ENCODE data around the gene MIB2. TPM values are rescaled to one million over a fixed set of nuclear protein-coding genes. Genes with fewer than 3 reads are reported as not detected.

The MIB2 gene
- total RNA-seq, 6 experiments from 2014 or later, result 20.7 to 38.5 (median 33.9) TPM

DNA sequence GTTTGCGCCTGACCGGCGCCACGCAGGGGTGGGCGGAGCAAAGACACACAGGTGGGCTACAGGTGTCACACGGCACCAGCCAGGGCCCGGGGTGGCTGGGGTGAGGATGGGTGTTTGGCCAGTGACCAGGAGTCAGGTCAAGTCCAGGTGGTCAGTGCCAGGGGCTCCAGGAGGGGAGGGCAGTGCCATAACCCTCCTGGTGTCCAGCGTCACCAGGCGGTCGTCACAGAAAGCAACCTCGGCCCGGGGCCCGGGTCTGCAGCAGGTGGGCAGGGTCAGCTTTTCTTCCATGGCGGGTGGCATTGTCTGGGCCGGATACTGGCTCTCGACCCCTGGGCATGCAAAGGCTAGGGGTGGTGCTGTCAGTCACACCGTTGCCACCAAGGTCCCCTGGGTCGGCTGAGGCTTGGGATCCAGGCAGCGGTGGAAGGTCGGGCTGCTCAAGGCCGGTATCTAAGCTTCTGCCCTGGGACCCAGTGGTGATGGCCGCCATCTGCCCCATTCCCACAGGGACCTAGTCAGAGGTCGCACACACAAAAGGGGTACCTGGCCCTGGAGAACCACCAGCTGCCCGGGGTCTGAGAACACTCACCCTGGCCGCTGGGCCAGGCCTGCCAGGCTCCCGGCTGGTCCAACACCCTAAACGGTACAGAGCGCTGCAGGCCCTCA, 17.1 kb upstream of the MIB2 start:
- intact Hi-C loops (cut with DNase I), result no loop called here
- H3K36me3 ChIP-seq, result no peaks in the 10 kb centered on the region
- TF ChIP-seq CTCF (IDR thresholded peaks at IDR 0.05) (no peak), POLR2A (IDR thresholded peaks at IDR 0.05) (no peak)
- H3K27me3 ChIP-seq, result peaks cover 6 to 7% of the 10 kb centered on the region in 2 donors
- no peak overlapping the region for H3K27ac ChIP-seq
- ATAC-seq (no peak), DNase-seq (no peak)
- WGBS (ENCODE audit: insufficient coverage, low coverage, low lambda C conversion rate, missing lambda C conversion rate), result no CpG with 5 or more reads among the region's 28 CpGs
- H3K4me1 ChIP-seq, result peaks cover 0 to 4% (median 0%) of the 10 kb centered on the region in 4 donors
- no peaks in the 10 kb centered on the region for H3K9me3 ChIP-seq
- H3K4me3 ChIP-seq, result no peak overlapping the region

GRCh38 chr1:1598720-1599029, 16.6 kb upstream of the MIB2 start:
- no peak overlapping the region for H3K27ac ChIP-seq
- H3K4me1 ChIP-seq, result peaks cover 0 to 4% (median 0%) of the 10 kb centered on the region in 4 donors
- WGBS (ENCODE audit: insufficient coverage, low coverage, low lambda C conversion rate, missing lambda C conversion rate), result 60% methylated on average over 1 of the region's 13 CpGs
- DNase-seq (no peak), ATAC-seq (no peak)
- no peaks in the 10 kb centered on the region for H3K9me3 ChIP-seq
- H3K27me3 ChIP-seq, result peaks cover 6 to 7% of the 10 kb centered on the region in 2 donors
- TF ChIP-seq CTCF (IDR thresholded peaks at IDR 0.05), result no peak
- TF ChIP-seq POLR2A (IDR thresholded peaks at IDR 0.05), result no peak
- no peak overlapping the region for H3K4me3 ChIP-seq
- intact Hi-C loops (cut with DNase I), result no loop called here
- no peaks in the 10 kb centered on the region for H3K36me3 ChIP-seq

- H3K36me3 ChIP-seq, result no peaks in the 10 kb centered on the region
- TF ChIP-seq CTCF (IDR thresholded peaks at IDR 0.05), result no peak
- no peak for TF ChIP-seq POLR2A (IDR thresholded peaks at IDR 0.05)
- no peaks in the 10 kb centered on the region for H3K9me3 ChIP-seq
- ATAC-seq, result peak in 2 of 4 donors; percentile 26 to 43
- no peak for DNase-seq
- peaks cover 0 to 4% (median 0%) of the 10 kb centered on the region in 4 donors for H3K4me1 ChIP-seq
- intact Hi-C loops (cut with DNase I), result no loop called here
- H3K27me3 ChIP-seq, result peaks cover 6 to 7% of the 10 kb centered on the region in 2 donors
- no CpG with 5 or more reads among the region's 111 CpGs for WGBS (ENCODE audit: insufficient coverage, low coverage, low lambda C conversion rate, missing lambda C conversion rate)
- H3K4me3 ChIP-seq, result peak overlapping the region in 1 of 3 donors; percentile 26
- no peak overlapping the region for H3K27ac ChIP-seq
These were observed 16.0 kb upstream of the MIB2 start for GRCh38 chr1:1599030-1599934.

GRCh38 chr1:1599935-1600860, 15.1 kb upstream of the MIB2 start, which contains the start of gene FNDC10:
Gene FNDC10, minus strand, starts transcription at chr1:1600135. Its CDS starts 120 bp downstream, at chr1:1600015.
- Histone ChIP-seq H3K27me3 (peaks cover 6 to 7% of the 10 kb centered on the region in 2 donors), H3K9me3 (no peaks in the 10 kb centered on the region), H3K27ac (no peak within 1 kb of the TSS), H3K4me3 (peak within 1 kb of the TSS in 2 of 3 donors; percentile 23 to 37), H3K36me3 (no peaks in the 10 kb centered on the region), H3K4me1 (peaks cover 0 to 4% (median 0%) of the 10 kb centered on the region in 4 donors)
- TF ChIP-seq POLR2A (IDR thresholded peaks at IDR 0.05) (no peak), CTCF (IDR thresholded peaks at IDR 0.05) (no peak)
- ATAC-seq (peak in 1 of 4 donors; percentile 21), DNase-seq (no peak)
- WGBS (ENCODE audit: insufficient coverage, low coverage, low lambda C conversion rate, missing lambda C conversion rate), result no CpG with 5 or more reads among the region's 125 CpGs
- intact Hi-C loops (cut with DNase I), result no loop called here

Measured in right lobe of liver (tissue), 6 donors.